Heart left ventricle (tissue), 13 donors: ENCODE data around the gene CDRT4.

ENCODE experiments used
- POLR2A ChIP-seq, 2 donors: fragments of 450-650 bp; IDR thresholded peaks; one replicate each; pipeline ENCODE4 v1.6.1; 2017; ENCODE audit warnings: antibody characterized with exemption in 2 of 2, mild to moderate bottlenecking in 2 of 2, moderate library complexity in 2 of 2
- TF ChIP-seq, protein P1 (sequence below), 12 donors: fragments of 200-600 bp; sonication (generic) in 4 of 12; IDR thresholded peaks; one replicate each; pipeline versions ENCODE4 v1.5.0 to v1.8.0; 2018 to 2022; ENCODE audit warnings: antibody characterized with exemption in 12 of 12, mild to moderate bottlenecking in 5 of 12
- donor health status: ischemic (EF 13 %, LVEDD 7.1; RV severe dilation, severe dysfunction).
- donor health status: DM: no; HTN: yes; CAD: no.
- donor health status: DM: no; HTN: no; CAD: no.
- donor health status: ischemic (EF 25% LVEDD 6.9; RV normal size, moderate dysfunction).
- donor health status: ischemic (EF 25% LVEDD 5.7; RV mildly dilated, moderate dysfunction).
- donor health status: ischemic (EF 35%, LVEDD 5.7; RV mildly dilated, moderate dysfunction).
- donor health status: nonischemic (EF 11% LVEDD 7.7; RV severe dilation, severe dysfunction).
- donor health status: DM: yes; HTN: yes; CAD: no.
- donor health status: PGD.
- donor health status: ischemic (EF 29% LVEDD 5.4; RV normal size, mild dysfunction).
- donor health status: nonischemic (EF 23%, LVEDD 6.1; RV moderate dilation, normal function).

DNA sequence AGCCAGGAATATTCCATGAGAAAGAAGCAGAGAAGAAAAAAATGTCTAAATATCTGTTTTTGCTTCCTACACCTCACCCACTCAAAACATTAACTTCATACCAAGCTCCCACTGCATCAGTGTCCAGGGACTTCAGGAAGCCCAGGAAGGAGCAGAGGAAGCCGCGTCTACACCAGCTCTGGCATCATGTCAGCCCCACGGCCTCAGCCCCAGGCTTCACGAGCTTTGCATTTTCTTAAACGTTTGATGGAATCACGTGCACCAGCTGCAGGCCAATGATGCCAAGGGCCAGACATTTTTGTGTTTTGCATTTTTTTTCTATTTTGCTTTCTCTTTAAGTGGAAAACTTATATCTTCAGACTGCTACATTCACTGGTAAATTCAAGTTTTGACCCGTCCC lies 48.6 kb downstream of the CDRT4 start:
- TF ChIP-seq, protein P1, sequence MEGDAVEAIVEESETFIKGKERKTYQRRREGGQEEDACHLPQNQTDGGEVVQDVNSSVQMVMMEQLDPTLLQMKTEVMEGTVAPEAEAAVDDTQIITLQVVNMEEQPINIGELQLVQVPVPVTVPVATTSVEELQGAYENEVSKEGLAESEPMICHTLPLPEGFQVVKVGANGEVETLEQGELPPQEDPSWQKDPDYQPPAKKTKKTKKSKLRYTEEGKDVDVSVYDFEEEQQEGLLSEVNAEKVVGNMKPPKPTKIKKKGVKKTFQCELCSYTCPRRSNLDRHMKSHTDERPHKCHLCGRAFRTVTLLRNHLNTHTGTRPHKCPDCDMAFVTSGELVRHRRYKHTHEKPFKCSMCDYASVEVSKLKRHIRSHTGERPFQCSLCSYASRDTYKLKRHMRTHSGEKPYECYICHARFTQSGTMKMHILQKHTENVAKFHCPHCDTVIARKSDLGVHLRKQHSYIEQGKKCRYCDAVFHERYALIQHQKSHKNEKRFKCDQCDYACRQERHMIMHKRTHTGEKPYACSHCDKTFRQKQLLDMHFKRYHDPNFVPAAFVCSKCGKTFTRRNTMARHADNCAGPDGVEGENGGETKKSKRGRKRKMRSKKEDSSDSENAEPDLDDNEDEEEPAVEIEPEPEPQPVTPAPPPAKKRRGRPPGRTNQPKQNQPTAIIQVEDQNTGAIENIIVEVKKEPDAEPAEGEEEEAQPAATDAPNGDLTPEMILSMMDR (IDR thresholded peaks at IDR 0.05) = no peak
- no peak for TF ChIP-seq POLR2A (IDR thresholded peaks at IDR 0.05)
